Fibroblast of skin of scalp (primary cell): Measurements from ENCODE around the gene GPR107.

ENCODE experiments used
- DNase-seq: peaks from one replicate; pipeline ENCODE4 v3.0.0-alpha.2; 2013

The GPR107 gene

DNA sequence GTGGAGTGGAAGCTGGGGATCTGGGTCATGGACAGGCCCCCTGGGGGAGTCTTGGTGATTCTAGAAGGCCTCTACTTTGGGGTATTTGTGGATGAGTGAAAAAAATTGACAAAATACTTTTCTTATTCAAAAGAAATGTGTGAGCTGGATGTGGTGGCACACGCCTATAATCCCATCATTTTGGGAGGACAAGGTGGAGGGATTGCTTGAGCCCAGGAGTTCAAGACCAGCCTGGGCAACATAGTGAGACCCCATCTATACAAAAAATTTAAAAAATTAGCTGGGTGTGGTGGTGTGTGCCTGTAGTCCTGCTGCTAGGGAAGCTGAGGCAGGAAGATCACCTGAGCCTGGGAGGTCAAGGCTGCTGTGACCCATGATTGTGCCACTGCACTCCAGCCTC is 111.9 kb downstream of the GPR107 start:
- DNase-seq = no peak

DNA sequence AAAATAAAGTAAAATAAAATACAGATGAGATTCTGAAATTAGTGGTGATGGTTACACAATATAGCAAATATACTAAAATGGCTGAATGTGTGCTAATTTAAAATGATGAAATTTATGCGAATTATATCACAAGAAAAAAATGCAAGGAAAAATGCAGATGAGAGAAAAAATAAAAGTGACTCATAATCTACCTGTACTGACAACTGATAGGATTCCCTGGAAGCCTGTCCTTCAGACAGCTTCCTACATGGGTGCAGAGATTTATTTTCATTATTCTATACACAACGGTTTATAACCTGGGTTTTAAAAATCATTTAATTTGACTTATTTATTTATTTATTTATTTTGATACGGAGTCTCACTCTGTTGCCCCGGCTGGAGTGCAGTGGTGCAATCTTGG is 112.7 kb downstream of the GPR107 start:
- no peak for DNase-seq

DNA sequence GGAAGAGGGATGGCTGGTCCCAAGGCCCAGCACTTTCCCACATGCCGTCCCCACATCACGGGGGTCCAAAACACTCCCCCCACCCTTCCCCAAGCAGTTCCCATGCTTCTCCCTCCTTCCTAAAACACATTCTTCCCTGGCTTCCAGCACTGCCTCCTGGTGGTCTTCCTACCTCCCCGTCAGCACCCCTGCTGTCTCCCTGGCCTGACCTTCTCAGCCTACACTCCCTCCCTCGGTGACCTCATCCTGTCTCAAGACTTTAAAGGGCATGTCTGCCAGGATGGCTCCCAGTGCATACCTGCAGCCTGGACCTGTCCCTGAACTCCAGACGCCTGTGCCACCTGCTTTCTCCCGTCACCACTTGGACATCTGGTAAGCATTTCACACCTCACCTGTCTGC is 114.2 kb downstream of the GPR107 start:
- DNase-seq = no peak

DNA sequence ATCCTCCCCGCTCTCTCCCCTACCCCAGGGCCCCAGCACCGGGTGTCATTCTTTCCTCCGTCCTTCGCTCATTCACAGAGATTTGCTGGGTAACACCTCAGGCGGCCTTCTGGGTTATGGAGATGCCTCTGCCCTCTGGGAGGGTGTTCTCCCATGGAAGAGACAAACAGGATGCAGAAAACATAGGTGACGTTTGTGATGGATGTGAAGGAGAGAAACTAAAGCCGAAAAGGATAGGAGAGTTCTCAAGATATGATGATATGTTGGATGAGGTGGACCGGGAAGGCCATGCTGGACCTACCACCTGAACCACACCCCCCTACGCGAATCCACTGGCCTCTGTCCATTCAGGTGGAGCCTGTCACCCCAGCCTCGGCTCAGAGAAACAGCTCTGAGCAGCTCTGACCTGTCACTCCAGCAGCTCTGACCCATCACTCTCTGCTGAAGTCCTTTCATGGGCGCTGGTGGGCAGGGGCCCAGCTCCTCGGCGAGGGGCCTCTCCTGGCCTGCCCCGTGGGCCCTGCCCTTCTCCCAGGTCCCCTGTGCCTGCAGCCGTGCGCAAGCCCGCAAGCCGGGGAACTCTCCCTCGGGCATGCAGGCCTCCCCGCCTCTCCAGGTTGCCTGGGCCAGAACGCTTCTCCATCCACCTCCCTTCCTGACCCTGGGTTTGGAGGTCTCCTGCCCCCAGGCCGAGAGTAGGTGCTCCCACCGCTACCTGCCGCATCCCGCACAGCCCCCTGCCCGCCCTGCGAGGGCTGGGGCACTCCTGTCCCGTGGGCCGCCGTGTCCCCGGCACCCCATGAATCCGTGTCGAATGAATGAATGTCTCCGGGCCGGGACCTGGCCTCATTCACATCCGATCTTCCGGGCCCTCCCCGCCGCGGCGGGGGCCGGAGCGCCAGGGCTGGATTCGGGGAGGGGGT is 117.8 kb downstream of the GPR107 start:
- no peak for DNase-seq

DNA sequence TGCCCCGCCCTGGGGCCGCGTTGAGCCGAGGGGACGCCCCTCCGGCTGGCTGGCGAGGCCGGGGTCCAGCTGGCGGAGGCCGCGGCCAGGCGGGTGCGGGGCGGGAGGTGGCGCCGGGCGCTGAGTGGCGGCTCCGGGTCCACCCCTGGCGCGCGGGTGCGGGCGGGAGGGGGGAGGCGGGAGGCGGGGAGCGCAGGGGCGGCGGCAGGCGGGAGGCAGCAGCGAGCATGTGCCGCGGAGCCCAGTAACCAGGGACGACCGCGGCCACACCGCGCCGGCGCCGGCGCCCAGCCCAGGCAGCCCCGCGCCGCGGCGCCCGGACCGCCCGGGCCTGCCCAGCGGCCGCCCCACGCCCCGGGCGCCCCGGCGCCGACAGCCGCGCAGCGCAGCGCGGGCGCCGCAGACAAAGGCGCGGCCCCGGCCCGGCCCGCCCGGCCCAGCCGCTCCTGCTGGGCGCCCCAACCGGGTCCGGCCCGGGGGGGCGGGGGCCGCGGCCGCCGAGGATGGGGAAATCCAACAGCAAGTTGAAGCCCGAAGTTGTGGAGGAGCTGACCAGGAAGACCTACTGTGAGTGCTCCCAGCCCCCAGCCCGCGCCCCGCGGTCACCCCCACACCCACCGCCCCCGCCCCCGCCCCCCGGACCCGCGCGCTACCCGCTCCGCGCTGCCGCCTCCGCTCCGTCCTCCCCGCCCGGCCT is 118.6 kb downstream of the GPR107 start, which contains the start of gene NCS1:
TSS of gene NCS1 (plus strand) at position 244 of the 697 bp plus-strand sequence. CDS start at position 504, 260 bp downstream.
- DNase-seq = peak; percentile 78

DNA sequence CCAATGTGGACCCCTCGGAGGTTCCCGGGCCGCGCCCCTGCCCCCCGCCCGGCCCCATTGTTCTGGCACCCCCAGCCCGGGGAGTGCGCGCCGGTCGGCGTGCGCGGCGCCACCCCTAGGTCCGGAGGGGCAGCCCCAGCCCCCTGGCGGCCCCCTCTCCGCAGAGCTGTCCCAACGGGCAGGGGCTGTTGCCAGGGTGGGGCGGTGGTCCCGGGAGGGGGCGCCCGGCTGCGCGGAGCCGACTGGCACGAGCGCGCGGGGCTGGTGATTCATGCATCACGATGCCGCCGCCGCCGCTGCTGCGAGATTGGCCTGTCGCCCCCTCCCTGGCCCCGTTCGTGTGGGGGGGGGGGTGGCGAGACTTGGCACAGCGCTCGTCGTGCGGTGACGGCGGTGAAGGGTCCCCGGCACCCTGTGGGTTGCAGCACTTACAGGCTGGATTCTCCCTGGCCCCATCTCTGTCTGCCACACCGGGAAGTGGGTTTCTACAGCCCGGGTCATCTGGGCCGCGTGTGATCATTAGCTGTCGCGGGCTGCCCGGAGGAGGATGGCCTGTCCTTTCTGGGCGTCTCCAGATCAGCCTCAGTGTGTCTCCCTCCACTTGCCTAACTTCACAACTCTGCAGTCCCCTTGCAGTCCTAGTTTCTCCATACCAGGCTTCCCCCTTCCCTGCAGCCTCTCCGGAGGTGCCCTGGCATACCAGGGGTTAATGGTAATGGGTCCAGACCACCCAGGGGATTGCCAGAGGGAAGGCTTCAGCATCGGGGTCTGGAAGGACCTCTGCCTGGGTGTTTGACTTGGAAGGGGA is 119.4 kb downstream of the GPR107 start:
- peak; percentile 39 for DNase-seq

DNA sequence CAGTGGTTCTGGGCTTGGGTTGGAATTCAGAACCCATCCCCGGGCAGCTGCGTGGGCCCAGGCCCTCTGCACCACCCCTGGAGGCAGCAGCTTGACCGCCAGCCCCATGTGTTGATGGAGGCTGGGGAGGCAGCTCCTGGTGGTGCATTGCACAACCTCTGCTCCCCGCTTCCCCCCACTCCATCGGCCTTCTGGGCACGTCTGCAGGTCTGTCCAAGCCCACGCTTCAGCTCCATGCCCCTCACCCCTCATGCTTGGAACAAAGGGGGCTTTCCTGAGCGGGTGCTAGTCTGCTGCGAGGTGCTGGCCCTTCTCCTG is 119.9 kb downstream of the GPR107 start:
- DNase-seq = no peak

DNA sequence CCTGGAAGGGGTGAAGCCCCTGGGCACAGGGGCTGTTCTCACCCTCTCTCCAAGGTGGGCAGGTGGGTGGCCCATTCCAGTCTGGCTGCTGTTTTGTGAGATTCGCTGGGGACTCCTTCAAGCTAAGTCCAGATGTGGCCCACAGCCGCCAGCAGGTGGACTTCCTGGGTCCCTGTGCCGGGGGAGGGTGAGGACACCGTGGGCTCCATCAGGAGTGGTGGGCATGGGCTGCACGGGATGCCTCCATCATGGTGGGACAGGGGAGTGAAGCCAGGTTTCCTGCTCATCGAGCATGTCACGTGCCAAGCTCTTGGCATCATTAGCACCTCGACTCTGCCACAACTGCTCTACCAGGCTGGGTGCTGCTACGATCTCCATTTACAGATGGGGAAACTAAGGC is 120.3 kb downstream of the GPR107 start:
- no peak for DNase-seq

DNA sequence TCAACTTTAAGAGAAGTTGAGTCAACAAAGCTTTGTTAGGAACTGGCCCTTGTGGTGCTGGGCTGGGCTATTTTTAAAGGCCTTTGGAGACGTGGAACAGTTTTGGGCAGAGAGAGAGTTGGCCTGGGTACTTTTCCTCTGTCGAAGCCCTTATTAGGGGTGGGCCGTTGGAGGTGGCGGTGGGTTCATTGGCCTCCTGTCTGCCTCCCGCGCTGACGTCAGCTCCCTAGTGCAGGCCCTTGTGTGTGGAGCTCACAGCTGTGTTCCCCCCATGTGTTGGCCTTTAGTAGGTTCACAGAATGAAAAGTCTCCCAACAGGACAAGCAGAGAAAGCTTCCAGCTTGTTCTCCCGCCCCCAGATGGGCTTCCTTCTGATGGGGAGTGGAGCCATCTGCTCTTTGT is 121.2 kb downstream of the GPR107 start:
- no peak for DNase-seq

DNA sequence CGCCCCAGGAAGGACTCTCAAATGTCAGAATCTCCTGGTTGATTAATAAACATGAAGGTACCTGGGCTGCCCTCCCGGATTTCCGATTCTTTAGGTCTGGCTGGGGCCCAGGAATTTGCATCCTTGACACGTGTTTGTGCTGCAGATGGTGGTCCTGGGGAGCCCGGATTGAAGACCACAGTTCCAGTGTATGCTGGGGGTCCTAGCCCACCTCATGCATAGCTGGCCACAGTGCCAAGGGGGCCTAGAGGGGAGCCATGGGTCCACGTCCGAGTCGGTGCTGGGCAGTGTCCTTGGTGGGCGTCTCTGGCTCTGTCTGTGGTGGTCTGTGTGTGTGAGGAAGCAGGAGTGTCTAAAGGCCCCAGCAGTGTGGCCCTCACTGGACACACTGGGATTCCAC is 121.6 kb downstream of the GPR107 start:
- no peak for DNase-seq

DNA sequence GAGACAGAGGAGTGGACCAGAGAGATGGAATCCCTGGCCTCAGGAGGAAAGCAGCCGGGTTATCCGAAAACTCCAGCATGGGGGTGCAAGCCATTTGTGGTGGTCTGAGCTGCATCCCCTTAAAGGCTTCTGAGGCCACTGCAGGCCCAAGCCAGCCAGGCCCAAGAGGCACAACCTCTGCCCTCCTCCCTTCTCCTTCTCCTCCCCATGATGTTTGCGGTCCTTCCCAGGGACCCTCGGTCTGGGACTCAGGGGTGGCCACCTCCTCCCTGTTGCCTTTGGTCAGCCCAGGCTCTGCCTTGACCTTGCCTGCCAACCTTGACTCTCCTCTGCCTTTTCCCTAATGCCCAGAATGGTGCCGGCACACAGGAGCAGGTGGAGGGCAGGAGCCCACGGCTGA is 123.1 kb downstream of the GPR107 start:
- no peak for DNase-seq

DNA sequence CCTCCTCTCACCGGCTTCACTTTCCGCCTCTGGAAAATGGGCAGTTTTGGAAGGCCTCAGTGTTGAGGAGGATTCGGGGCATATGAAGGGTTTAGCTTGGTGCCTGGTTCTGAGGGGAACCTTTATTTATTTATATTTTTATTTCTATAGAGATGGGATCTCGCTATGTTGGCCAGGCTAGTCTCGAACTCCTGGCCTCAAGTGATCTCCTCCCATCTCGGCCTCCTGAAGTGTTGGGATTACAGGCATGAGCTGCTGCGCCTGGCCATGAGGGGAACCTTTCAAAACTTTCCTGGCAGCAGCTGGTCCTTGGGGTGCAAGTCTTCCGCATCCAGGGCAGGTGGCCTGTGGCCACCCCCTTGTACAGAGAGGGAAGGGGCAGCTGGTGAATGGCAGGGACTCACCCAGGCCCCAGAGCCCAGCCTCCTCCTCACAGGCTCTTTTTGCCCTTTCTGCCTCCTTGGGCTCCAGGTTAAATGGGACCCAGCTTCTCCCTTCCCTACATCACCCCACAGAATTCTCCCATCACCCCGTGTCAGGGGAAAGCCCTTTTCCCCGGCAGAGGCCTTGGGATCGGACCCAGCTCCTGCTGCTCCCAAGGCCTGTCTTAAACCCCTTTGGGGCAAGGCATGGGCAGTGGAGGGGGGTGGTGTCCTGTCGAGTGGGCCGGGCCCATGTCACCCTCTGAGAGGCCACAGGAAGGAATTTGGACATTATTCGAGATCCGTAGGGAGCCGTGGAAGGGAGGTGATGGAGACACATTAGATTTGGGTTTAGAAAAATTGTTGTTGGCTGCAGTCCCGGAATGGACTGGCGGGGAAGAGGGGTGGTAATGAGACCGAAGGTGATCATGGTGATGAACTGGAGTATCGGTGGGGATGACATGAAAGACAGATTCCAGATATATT is 124.4 kb downstream of the GPR107 start:
- DNase-seq = peak; percentile 43

DNA sequence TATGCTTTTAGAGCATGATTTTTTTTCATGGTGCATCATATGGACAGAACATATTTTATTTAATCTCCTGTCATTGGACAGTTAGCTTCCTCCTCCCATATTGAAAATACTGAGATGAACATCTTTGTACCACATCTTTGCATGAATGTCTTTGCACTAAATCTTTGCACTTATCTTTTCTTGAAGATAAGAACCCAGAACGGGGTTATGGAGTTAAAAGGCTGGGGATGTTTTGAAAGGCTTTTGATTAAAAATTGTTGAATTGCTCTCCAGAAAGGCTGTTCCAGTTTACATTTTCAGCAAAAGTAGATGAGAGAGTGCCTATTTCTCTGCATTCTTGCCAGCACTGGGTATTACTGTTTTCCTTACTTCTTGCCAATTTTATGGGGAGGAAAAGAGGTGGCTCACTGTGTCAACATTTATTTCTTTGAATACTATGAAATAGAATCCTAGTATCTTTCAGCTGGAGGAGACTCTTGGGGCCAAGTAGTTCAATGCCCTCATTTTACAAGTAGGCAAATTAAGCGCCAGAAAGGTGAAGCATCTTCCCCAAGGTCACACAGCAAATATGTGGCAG is 125.7 kb downstream of the GPR107 start:
- DNase-seq = no peak

DNA sequence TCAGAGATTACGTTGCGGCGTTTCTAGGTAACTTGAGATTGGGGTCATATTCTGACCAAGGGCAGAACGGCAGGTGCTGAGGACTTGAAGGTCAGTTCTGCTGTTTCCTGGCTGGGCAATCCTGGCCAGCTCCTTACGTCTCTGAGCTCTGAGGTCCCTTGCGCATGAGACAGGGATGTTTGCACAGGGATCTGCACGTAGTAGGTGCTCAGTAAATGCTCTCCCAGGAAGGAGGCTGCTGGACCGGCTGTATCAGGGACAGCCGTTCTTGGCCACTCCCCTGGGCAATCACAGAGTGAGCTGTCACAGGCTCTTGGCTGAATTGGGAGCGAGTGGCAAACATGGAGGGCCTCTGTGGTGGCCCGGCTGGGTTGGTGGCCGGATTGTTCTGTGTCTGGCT is 126.8 kb downstream of the GPR107 start:
- DNase-seq = no peak

DNA sequence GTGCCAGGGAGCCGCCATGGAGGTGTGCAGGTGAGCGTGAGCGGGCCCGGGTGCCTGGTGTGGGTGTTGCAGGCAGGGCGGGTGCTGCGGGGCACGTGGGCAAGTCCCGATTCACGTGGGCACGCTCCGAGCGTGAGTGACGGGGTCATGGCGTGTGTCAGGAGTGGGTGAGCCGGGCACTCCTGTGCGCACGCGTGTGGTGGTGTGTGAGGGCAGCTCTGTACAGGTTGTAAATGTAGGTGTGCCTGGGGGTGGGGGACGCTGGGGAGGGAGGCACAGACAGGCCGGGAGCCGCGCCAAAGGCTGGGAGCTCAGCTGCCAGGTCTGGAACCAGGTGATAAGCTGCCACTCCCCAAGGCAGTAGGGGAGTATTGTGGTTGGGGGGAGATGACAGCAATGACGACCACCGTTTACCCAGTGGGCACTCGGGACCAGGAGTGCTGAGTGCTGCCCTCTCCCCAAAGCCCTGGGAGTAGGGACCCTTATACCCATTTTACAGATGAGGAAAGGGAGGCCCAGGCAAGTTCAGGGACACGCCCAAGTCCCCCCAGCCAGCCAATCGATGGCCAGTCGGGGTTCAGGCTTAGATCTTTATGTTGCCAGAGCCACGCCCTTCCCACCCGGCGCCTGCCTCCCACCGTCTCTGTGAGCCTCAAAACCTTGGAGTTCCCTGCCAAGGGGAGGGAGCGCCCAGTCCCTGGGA is 128.1 kb downstream of the GPR107 start:
- no peak for DNase-seq

DNA sequence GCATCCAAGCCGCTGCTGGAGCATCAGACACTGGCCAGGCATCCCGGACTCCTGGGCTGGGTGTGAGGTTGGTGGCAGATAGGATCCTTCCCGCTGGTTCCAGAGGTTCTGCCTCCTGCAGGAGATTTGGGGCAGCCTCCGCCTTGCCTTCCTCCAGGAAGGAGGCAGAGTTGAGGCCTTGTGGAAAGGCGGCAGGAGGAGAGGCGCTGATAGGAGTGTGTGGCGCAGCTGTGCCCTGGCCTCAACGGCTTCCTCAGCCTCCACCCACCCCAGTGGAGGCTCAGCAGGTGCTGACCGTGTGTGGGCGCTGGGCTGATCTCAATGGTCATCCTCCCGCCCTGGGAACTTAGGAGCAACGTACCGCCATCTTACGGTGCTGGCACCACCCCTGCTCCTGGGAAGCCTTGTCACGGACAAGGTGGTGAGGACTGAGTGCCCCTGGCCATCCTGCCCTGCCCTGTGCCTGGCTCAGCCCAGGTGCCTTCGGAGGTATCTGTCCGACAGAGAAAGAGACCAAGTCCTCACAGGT is 128.7 kb downstream of the GPR107 start:
- DNase-seq = no peak

DNA sequence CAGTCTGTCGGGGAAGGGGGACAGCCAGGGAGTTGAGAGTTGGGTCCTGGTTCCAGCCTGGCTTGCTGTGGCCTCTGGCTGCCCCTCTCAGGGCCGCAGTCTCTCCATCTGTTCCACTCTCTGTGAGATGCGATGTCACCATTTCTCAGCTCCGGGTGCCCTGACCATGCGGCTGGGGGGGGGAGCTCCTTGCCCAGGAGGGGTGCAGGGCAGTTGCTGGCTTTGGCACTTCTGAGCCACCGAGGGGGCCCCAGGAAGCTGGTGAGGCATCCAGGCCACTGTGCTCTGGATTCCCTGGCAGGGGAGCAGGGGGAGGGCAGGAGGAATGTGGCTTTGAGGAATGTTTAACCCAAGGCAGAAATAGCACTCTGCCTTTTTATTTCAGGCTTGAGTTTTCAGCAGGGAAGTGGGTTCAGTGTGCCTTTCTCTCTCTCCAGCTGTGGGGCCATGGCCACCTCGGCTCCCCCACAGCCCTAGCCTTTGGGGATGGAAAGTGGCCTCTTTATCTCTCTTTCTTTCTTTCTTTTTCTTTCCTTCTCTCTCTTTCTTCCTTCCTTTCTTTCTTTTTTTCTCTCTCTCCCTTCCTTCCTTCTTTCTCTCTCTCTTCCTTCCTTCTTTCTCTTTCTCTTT is 129.5 kb downstream of the GPR107 start:
- DNase-seq = peak; percentile 93

DNA sequence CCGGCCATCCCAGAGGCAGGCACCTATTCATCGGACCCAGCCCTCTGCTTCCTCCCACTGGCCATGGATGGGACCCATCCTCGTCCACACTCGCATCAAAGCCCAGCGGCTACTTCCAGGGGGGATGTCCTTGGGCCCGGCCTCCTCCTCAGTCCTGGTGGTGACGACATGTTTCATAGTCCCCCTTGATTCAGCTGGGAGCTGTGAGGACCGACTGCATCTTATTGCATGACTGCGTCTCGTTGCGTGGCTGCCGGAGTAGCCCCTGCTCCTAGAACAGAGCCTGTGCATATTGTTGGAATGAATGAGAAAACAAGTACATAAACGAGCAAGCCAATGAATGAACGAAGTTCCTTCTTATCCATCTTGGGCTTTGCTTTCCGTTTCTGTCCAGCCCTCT is 131.3 kb downstream of the GPR107 start:
- peak; percentile 31 for DNase-seq

DNA sequence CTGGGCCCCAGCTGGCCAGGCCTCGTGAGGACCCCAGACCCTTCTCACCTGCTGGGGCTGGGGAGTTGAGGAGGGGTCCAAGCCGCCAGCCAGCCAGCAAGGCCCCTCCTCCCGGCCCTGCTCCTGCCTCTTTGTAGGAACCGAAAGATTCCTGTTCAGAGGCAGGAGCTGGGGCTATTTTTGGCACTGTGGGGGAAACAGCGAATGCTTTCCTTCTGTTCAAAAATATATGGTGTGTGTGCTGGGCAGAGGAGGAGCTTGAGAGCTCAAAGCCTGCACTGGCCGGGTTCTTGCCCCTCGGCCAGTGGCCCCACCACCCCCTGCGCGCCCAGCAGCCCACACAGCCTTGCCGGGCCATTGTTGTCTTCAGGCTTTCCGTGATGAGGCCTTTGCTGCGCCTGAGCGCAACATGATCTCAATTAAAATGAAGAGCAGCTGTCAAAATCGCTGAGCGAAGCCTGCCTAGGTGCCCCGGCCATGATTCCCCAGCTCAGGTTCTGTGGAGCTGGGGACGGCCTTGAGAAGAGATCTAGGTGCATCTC is 131.9 kb downstream of the GPR107 start:
- DNase-seq = peak; percentile 70

DNA sequence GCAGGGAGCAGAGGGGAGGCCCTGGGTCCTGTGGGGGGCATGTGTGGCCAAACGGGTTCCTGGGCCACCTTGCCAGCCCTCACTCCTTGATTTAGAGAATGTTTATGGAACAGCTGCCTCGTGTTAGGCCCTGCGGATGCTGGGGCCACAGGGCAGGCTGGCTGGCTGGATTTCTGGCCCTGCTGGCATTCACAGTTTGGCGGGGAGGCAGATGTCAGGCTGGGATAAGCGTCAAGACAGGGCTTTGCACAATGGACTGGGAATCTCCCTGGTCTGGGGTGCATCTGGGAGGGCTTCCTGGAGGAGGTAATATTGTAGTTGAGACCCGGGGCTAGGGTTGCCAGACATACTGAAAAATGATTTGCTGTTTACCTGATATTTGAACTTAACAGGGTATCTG is 132.3 kb downstream of the GPR107 start:
- DNase-seq = no peak
